Coronary artery (tissue), 2 donors: ENCODE results near the gene NPIPB2.

ENCODE experiments used
- DNase-seq: peaks from one replicate; pipeline ENCODE4 v3.0.0-alpha.2; 2017; ENCODE audit warnings: low spot score
- H3K27ac ChIP-seq, 2 donors: fragments of 200-600 bp; sonication (generic); one replicate each; pipeline ENCODE4 v1.5.1; 2016 to 2019
- H3K4me3 ChIP-seq: fragments of 200-600 bp; sonication (generic); 2 replicates; pipeline ENCODE4 v1.5.1; 2016; ENCODE audit warnings: mild to moderate bottlenecking, moderate library complexity
- TF ChIP-seq, protein P1 (sequence below): fragments of 200-600 bp; sonication (generic); IDR thresholded peaks from one replicate; pipeline ENCODE4 v1.5.1; 2019; ENCODE audit warnings: antibody characterized with exemption

The NPIPB2 gene

DNA sequence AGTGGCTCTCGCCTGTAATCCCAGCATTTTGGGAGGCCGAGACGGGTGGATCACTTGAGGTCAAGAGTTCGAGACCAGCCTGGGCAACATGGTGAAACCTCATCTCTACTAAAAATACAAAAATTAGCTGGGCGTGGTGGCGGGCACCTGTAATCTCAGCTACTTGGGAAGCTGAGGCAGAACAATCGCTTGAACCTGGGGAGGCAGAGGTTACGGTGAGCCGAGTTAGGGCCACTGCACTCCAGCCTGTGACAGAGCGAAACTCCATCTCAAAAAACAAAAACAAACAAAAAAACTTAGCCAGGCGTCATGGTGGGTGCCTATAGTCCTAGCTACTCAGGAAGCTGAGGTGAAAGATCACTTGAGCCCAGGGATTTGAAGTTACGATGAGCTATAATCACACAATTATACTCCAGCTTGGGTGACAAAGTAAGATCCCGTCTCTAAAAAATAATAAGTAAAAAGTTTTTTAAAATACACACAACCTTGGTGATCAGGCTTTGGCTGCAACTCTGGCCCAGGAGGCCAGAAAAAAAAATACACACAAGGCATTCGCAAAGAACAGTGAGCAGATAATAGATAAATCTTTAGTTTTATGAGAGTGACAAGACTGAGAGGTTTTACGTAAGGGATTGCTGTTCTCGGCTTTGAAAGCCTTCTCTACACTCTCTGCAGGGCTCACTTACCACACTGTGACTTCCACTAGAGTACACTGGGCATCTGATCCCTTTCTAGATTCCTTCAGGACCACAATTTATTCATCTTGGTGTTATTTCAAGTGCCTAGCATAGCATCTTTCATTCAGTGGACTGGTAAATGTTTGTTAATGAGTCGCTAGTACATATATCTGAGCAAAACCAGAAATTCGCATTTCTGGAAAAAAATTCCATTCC is 31.9 kb downstream of the NPIPB2 start:
- Histone ChIP-seq H3K27ac (no peak overlapping the region), H3K4me3 (no peak overlapping the region)
- no peak for DNase-seq
- TF ChIP-seq, protein P1, sequence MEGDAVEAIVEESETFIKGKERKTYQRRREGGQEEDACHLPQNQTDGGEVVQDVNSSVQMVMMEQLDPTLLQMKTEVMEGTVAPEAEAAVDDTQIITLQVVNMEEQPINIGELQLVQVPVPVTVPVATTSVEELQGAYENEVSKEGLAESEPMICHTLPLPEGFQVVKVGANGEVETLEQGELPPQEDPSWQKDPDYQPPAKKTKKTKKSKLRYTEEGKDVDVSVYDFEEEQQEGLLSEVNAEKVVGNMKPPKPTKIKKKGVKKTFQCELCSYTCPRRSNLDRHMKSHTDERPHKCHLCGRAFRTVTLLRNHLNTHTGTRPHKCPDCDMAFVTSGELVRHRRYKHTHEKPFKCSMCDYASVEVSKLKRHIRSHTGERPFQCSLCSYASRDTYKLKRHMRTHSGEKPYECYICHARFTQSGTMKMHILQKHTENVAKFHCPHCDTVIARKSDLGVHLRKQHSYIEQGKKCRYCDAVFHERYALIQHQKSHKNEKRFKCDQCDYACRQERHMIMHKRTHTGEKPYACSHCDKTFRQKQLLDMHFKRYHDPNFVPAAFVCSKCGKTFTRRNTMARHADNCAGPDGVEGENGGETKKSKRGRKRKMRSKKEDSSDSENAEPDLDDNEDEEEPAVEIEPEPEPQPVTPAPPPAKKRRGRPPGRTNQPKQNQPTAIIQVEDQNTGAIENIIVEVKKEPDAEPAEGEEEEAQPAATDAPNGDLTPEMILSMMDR: no peak

DNA sequence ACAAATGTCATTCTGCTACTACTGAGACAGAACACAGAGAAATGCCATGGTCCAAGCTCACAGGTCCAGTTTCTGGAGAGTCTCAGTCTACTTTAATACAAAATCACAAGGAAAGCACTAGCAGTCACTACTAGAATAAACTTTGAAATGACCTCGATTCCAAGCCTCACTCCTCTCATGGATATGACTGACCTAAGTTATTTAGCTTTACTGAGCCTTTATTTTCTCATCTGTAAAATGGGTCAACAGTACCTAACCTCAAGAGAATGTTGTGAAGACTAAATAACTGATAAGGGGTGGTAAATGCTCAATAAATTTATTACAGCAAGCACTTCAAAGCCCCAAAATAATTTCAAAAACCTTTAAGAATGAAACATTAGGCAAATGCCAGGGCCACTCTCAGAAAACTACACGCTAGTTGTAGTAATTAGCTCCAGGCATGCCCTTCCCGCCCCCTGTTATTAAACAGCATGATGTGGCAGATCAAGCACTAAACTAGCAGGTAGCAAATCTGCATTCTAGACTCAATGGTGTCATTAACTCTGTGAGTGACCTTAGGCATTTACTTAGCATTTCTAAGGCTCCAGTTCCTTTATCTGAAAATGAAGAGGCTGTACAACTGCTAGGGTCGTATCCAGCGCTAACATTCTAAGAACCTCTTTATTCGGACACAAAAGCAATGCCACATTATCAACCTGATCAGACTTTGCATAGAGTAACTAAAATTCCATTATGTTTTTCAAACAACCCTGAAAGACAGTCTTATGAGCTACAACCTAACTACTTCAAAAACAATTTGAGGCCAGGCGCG is 34.5 kb downstream of the NPIPB2 start:
- TF ChIP-seq, protein P1: no peak
- DNase-seq: no peak
- H3K4me3 ChIP-seq: no peak overlapping the region
- no peak overlapping the region for H3K27ac ChIP-seq

DNA sequence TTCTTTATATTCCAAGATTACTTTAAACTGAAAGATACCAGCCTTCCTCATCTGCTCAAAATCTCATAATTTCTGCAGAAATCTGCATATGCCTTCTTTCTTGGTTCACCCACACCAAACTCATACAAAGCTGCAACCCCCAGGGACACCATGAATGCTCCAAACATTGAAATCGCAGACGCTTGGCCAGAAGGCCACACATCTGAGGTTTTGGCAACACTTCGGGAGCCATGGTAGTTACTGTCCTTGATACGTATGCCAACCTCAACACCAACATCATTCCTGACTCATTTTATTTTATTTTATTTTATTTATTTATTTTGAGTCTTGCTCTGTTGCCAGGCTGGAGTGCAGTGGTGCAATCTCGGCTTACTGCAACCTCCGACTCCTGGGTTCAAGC is 37.9 kb downstream of the NPIPB2 start:
- no peak for DNase-seq
- TF ChIP-seq, protein P1: no peak
- no peak overlapping the region for H3K27ac ChIP-seq
- no peak overlapping the region for H3K4me3 ChIP-seq

DNA sequence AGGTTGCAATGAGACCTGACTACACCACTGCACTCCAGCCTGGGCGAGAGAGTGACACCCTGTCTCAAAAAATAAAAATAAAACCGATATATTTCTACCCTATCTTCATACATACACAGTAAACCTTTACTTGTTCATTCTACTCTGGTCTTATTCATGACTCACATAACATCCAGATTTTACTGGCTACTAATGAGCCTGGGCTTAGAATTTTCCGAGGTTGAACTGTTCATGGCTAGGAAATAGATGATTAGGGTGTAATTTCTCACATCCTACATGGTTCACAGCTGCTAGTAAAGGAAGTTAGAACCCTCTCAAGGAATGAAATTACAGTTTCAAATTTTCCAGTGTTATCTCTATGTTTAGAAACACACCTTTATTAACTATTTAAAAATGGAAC is 40.8 kb downstream of the NPIPB2 start:
- TF ChIP-seq, protein P1: no peak
- Histone ChIP-seq H3K27ac (no peak overlapping the region), H3K4me3 (no peak overlapping the region)
- DNase-seq: no peak

DNA sequence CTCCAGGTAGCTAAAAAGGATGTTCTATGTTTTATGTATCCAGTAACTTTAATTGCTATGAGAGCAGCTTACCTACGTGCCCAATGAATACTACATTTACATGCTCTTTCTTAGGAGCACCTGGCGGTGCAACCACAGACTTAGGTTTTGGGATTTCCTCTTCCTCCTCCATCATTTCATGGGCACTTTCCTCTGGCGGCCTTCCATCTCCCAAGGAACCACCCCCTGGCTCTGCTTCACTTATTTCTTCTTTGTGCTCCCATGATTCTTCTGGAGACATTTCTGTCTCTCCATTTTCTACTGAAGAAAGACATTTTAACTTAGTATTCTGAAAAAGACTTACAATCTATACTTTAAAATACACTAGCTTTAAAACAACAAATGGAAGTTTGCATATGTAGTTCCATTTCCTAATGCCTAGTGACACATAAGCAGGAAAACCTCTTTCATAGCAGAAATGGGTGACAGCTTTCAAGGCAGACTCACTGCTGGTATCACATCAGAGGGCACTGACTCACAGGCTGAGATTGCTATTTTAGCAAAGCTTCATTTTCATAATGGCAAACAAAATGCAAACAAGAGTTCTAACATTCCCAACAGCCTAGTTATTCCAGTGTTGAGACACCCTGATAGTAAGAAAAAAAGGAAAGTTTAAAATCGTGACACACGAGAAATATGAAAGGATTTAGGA is 45.2 kb downstream of the NPIPB2 start:
- no peak for DNase-seq
- Histone ChIP-seq H3K27ac (no peak overlapping the region), H3K4me3 (no peak overlapping the region)
- TF ChIP-seq, protein P1: no peak

DNA sequence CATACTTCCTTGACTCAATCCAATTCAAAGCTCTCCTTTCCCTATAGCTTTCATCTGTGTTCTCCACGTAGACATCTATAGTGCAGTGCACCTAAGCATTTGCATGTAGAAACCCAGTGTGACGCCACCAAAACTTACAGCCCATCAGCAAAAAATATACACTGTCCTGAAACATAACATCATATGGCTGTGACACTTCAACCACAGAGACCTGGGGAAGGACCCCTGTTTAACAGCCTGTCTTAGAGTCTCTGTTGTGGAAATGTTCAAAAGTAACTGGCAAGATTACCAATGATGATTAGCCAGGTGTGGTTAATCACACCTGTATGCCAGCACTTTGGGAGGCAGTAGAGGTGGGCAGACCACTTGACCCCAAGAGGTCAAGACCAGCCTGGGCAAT is 48.3 kb downstream of the NPIPB2 start:
- no peak overlapping the region for H3K27ac ChIP-seq
- TF ChIP-seq, protein P1: no peak
- DNase-seq: no peak
- H3K4me3 ChIP-seq: no peak overlapping the region
